HCT116 (cell line): Measurements from ENCODE around the gene LTC4S. TPM values are rescaled to one million over a fixed set of nuclear protein-coding genes. Genes with fewer than 3 reads are reported as not detected.
A peak's percentile ranks its signal among the peaks of the same experiment; 100 is the strongest.

ENCODE experiments used
- ATAC-seq: fragments of 200-7000 bp; cut with Tn5 transposase; 2 replicates; pipeline ENCODE4 v1.9.1; 2020; ENCODE audit warnings: mild to moderate bottlenecking, moderate library complexity
- BruUV-seq: library from RNA; stranded (reverse); fragments of 400-500 nt; replicated peaks from 2 replicates; lab custom pipeline; 2021; lab: Mats Ljungman, UMichigan
- CTCF ChIA-PET: fragments of 300-600 bp; sonication (Branson Sonifier 250); formaldehyde crosslinking; loops from one replicate; lab custom pipeline; 2021; ENCODE audit warnings: antibody characterized with exemption; lab: Charles Lee
- POLR2A ChIA-PET: fragments of 300-600, 350-600 bp; sonication (Branson Sonifier 250); formaldehyde crosslinking; loops from one replicate; lab custom pipeline; 2021; ENCODE audit warnings: antibody characterized with exemption; lab: Charles Lee
- RAD21 ChIA-PET, 2 experiments: fragments of 300-600 bp; sonication (Branson Sonifier 250); formaldehyde crosslinking; loops; one replicate each; lab custom pipeline; 2023; ENCODE audit warnings: low total read pairs in 2 of 2; ENCODE audit not compliant: uncharacterized antibody in 2 of 2, unreplicated experiment in 2 of 2, low non-redundant PET in 1 of 2; lab: Charles Lee
- DNase-seq: peaks from one replicate; pipeline ENCODE4 v3.0.0-alpha.2; 2010; ENCODE audit warnings: low read depth, low spot score
- H2AFZ ChIP-seq: fragments of 200-600 bp; shearing (Covaris generic), sonication (generic); 2 replicates; pipeline ENCODE4 v1.6.1; 2017; ENCODE audit warnings: low read depth, mixed run types, mixed read lengths, antibody characterized with exemption, low read length; ENCODE audit not compliant: poor library complexity, severe bottlenecking
- H3K27ac ChIP-seq: 2 replicates; pipeline ENCODE4 v1.5.1; 2012; ENCODE audit warnings: low read depth, low read length
- H3K27me3 ChIP-seq: fragments of 200-600 bp; sonication (generic); 2 replicates; pipeline ENCODE4 v1.6.1; 2016; ENCODE audit warnings: mixed run types, low read length, mixed read lengths; ENCODE audit not compliant: insufficient read depth
- H3K36me3 ChIP-seq, 2 experiments: fragments of 200-500 bp in 1 of 2; fragments of 200-600 bp in 1 of 2; sonication (Bioruptor generic) in 1 of 2; sonication (generic) in 1 of 2; 2 replicates each; pipeline versions ENCODE4 v1.5.1 to v1.6.1; 2014 to 2016; ENCODE audit warnings: low read length in 2 of 2, inconsistent platforms in 1 of 2, mixed read lengths in 1 of 2, mixed run types in 1 of 2; ENCODE audit not compliant: insufficient read depth in 2 of 2, control insufficient read depth in 1 of 2
- H3K4me1 ChIP-seq, 2 experiments: fragments of 200-600 bp in 1 of 2; sonication (generic) in 1 of 2; 2 replicates each; pipeline versions ENCODE4 v1.5.1 to v1.6.1; 2012 to 2017; ENCODE audit warnings: low read length in 2 of 2, inconsistent platforms in 1 of 2, mild to moderate bottlenecking in 1 of 2, mixed read lengths in 1 of 2, mixed run types in 1 of 2, moderate library complexity in 1 of 2; ENCODE audit not compliant: insufficient read depth in 2 of 2, control insufficient read depth in 1 of 2
- H3K4me2 ChIP-seq: fragments of 200-600 bp; sonication (generic); 2 replicates; pipeline ENCODE4 v1.6.1; 2017; ENCODE audit warnings: mixed run types, low read length, mixed read lengths
- H3K4me3 ChIP-seq, 2 experiments: fragments of 200-600 bp in 1 of 2; sonication (generic) in 1 of 2; replicated peaks in 1 of 2; 2 replicates each; pipeline ENCODE4 v1.5.1; 2011 to 2016; ENCODE audit warnings: low read length in 2 of 2, control low read depth in 1 of 2, low read depth in 1 of 2, mild to moderate bottlenecking in 1 of 2, mixed read lengths in 1 of 2, mixed run types in 1 of 2
- H3K79me2 ChIP-seq: fragments of 200-600 bp; sonication (generic); 2 replicates; pipeline ENCODE4 v1.6.1; 2017; ENCODE audit warnings: mild to moderate bottlenecking, mixed run types, low read length, moderate library complexity, mixed read lengths; ENCODE audit not compliant: insufficient read depth
- H3K9ac ChIP-seq: fragments of 200-600 bp; sonication (generic); 2 replicates; pipeline ENCODE4 v1.6.1; 2016; ENCODE audit warnings: low read length, mixed read lengths
- H3K9me2 ChIP-seq: fragments of 200-600 bp; sonication (generic), shearing (Covaris generic); 2 replicates; pipeline ENCODE4 v1.6.1; 2017; ENCODE audit warnings: mixed run types, mild to moderate bottlenecking, moderate library complexity; ENCODE audit not compliant: insufficient read depth
- H3K9me3 ChIP-seq, 2 experiments: fragments of 200-500 bp in 1 of 2; fragments of 200-600 bp in 1 of 2; sonication (Bioruptor generic) in 1 of 2; sonication (generic) in 1 of 2; 2 replicates each; pipeline ENCODE4 v1.6.1; 2014 to 2017; ENCODE audit warnings: low read length in 2 of 2, mixed read lengths in 2 of 2, inconsistent platforms in 1 of 2, low read depth in 1 of 2, mild to moderate bottlenecking in 1 of 2, mixed run types in 1 of 2, moderate library complexity in 1 of 2; ENCODE audit not compliant: control insufficient read depth in 1 of 2, insufficient read depth in 1 of 2
- H4K20me1 ChIP-seq: fragments of 200-600 bp; sonication (generic), shearing (Covaris generic); 2 replicates; pipeline ENCODE4 v1.6.1; 2017; ENCODE audit warnings: mixed run types, mild to moderate bottlenecking, moderate library complexity; ENCODE audit not compliant: insufficient read depth
- CBX3 ChIP-seq: IDR thresholded peaks from 2 replicates; pipeline ENCODE4 v1.6.1; 2012; ENCODE audit warnings: low read depth
- CEBPB ChIP-seq: IDR thresholded peaks from 2 replicates; pipeline ENCODE4 v1.6.1; 2012; ENCODE audit warnings: low read depth
- CTCF ChIP-seq, 3 experiments: fragments of 200-600 bp in 1 of 3; sonication (generic) in 1 of 3; IDR thresholded peaks in 2 of 3; conservative IDR thresholded peaks in 1 of 3; 2 replicates each; pipeline ENCODE4 v1.5.1; 2012 to 2017; ENCODE audit warnings: low read depth in 2 of 3, low read length in 2 of 3, antibody characterized with exemption in 1 of 3, borderline replicate concordance in 1 of 3, control low read depth in 1 of 3, mild to moderate bottlenecking in 1 of 3, mixed read lengths in 1 of 3, mixed run types in 1 of 3, moderate library complexity in 1 of 3; ENCODE audit not compliant: insufficient read depth in 1 of 3
- ELF1 ChIP-seq: IDR thresholded peaks from 2 replicates; pipeline ENCODE4 v1.6.1; 2012; ENCODE audit warnings: low read depth, borderline replicate concordance
- EZH2 ChIP-seq: fragments of 200-600 bp; sonication (generic); IDR thresholded peaks from 2 replicates; pipeline ENCODE4 v1.6.1; 2017; ENCODE audit warnings: antibody characterized with exemption, mixed run types
- FOSL1 ChIP-seq: IDR thresholded peaks from 2 replicates; pipeline ENCODE4 v1.6.1; 2012; ENCODE audit warnings: low read depth
- JUND ChIP-seq: IDR thresholded peaks from 2 replicates; pipeline ENCODE4 v1.6.1; 2012
- POLR2AphosphoS5 ChIP-seq: IDR thresholded peaks from 2 replicates; pipeline ENCODE4 v1.6.1; 2011; ENCODE audit warnings: mild to moderate bottlenecking, low read depth, low read length, moderate library complexity
- RAD21 ChIP-seq: IDR thresholded peaks from 2 replicates; pipeline ENCODE4 v1.6.1; 2012; ENCODE audit warnings: low read depth, mild to moderate bottlenecking
- SIN3A ChIP-seq: IDR thresholded peaks from 2 replicates; pipeline ENCODE4 v1.6.1; 2012; ENCODE audit warnings: low read depth
- SP1 ChIP-seq: IDR thresholded peaks from 2 replicates; pipeline ENCODE4 v1.6.1; 2012; ENCODE audit warnings: low read depth
- TCF7L2 ChIP-seq: IDR thresholded peaks from 2 replicates; pipeline ENCODE4 v1.7.0; 2011; ENCODE audit warnings: borderline replicate concordance, inconsistent platforms; ENCODE audit not compliant: insufficient read depth, insufficient read length; ENCODE audit errors: extremely low read depth
- YY1 ChIP-seq: IDR thresholded peaks from 2 replicates; pipeline ENCODE4 v1.6.1; 2011; ENCODE audit warnings: low read length, low read depth, moderate library complexity, mild to moderate bottlenecking; ENCODE audit not compliant: insufficient replicate concordance; ENCODE audit errors: extremely low read depth
- ZFX ChIP-seq: fragments of 450-650 bp; IDR thresholded peaks from 2 replicates; pipeline ENCODE4 v1.6.1; 2017
- intact Hi-C: fragments of 100-400 bp; cut with micrococcal nuclease; formaldehyde crosslinking; loops from 2 replicates; pipeline ENCODE4 v1.10.0; 2022
- total RNA-seq: library from RNA; stranded (reverse); gene quantifications from one replicate; pipeline ENCODE4 v1.2.1, GENCODE V29; 2021; ENCODE audit not compliant: unreplicated experiment
- TF ChIP-seq, protein P1 (sequence below): IDR thresholded peaks from 2 replicates; pipeline ENCODE4 v1.6.1; 2012
- TF ChIP-seq, protein P2 (sequence below): IDR thresholded peaks from 2 replicates; pipeline ENCODE4 v1.6.1; 2012
- TF ChIP-seq, protein P3 (sequence below): IDR thresholded peaks from 2 replicates; pipeline ENCODE4 v1.6.1; 2012; ENCODE audit warnings: low read depth

The LTC4S gene
- total RNA-seq, 1 experiment from 2014 or later = 5.0 TPM

- ATAC-seq = peak; percentile 67
- BruUV-seq = no TSS peak
- H3K9me2 ChIP-seq = no peaks in the 10 kb centered on the region
- no peaks in the 10 kb centered on the region for H3K9me3 ChIP-seq
- H3K4me1 ChIP-seq = peaks cover 31 to 46% of the 10 kb centered on the region in 2 experiments
- no peak overlapping the region for H2AFZ ChIP-seq
- no peaks in the 10 kb centered on the region for H4K20me1 ChIP-seq
- CTCF ChIA-PET = interaction anchor here (0.8 to 2.7 kb wide), 9 partner anchors 9 to 289 kb away, joined by 3 to 8 read pairs (median 4); partner anchors contain the start of genes SQSTM1 and TBC1D9B
- no peak for TF ChIP-seq YY1
- TF ChIP-seq, protein P1, sequence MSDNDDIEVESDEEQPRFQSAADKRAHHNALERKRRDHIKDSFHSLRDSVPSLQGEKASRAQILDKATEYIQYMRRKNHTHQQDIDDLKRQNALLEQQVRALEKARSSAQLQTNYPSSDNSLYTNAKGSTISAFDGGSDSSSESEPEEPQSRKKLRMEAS = no peak
- no peak for TF ChIP-seq JUND
- TF ChIP-seq CEBPB = no peak
- TF ChIP-seq RAD21 = no peak
- TF ChIP-seq TCF7L2 = no peak
- no peak for TF ChIP-seq CBX3
- peak; percentile 48 for TF ChIP-seq POLR2AphosphoS5
- TF ChIP-seq SIN3A = no peak
- no peak for TF ChIP-seq ZFX
- no peak for TF ChIP-seq EZH2
- TF ChIP-seq CTCF (IDR thresholded peaks at IDR 0.05 in 2 of 3, conservative IDR thresholded peaks at IDR 0.05 in 1 of 3; ENCODE audit: borderline replicate concordance in 1 of 3, insufficient read depth in 1 of 3, low read depth in 2 of 3, low read length in 2 of 3) = peak in 2 of 3 experiments; percentile 77 to 85; a peak in 4 of 6 replicates
- TF ChIP-seq ELF1 = no peak
- TF ChIP-seq, protein P2, sequence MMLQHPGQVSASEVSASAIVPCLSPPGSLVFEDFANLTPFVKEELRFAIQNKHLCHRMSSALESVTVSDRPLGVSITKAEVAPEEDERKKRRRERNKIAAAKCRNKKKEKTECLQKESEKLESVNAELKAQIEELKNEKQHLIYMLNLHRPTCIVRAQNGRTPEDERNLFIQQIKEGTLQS = no peak
- TF ChIP-seq SP1 = no peak
- TF ChIP-seq FOSL1 = no peak
- TF ChIP-seq, protein P3, sequence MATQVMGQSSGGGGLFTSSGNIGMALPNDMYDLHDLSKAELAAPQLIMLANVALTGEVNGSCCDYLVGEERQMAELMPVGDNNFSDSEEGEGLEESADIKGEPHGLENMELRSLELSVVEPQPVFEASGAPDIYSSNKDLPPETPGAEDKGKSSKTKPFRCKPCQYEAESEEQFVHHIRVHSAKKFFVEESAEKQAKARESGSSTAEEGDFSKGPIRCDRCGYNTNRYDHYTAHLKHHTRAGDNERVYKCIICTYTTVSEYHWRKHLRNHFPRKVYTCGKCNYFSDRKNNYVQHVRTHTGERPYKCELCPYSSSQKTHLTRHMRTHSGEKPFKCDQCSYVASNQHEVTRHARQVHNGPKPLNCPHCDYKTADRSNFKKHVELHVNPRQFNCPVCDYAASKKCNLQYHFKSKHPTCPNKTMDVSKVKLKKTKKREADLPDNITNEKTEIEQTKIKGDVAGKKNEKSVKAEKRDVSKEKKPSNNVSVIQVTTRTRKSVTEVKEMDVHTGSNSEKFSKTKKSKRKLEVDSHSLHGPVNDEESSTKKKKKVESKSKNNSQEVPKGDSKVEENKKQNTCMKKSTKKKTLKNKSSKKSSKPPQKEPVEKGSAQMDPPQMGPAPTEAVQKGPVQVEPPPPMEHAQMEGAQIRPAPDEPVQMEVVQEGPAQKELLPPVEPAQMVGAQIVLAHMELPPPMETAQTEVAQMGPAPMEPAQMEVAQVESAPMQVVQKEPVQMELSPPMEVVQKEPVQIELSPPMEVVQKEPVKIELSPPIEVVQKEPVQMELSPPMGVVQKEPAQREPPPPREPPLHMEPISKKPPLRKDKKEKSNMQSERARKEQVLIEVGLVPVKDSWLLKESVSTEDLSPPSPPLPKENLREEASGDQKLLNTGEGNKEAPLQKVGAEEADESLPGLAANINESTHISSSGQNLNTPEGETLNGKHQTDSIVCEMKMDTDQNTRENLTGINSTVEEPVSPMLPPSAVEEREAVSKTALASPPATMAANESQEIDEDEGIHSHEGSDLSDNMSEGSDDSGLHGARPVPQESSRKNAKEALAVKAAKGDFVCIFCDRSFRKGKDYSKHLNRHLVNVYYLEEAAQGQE = no peak
- POLR2A ChIA-PET = interaction anchor here (1.1 to 1.2 kb wide), 2 partner anchors 19 to 178 kb away, joined by 4 read pairs; partner anchors contain the start of genes HNRNPH1 and SQSTM1
- H3K4me3 ChIP-seq = no peak overlapping the region
- RAD21 ChIA-PET = interaction anchor here in 1 of 2 experiments (0.5 kb wide), 1 partner anchor 16 kb away, joined by 3 read pairs; no protein-coding TSS in a partner anchor
- DNase-seq = no peak
- peaks cover 41% of the 10 kb centered on the region for H3K79me2 ChIP-seq
- intact Hi-C loops = loop anchor here (2.0 to 5.0 kb wide), 3 partner anchors 57 to 291 kb away; partner anchors contain the start of genes MRNIP and TBC1D9B
- peaks cover 5 to 20% of the 10 kb centered on the region in 2 experiments; a peak in 1 of 4 replicates for H3K36me3 ChIP-seq
- H3K27ac ChIP-seq = peak overlapping the region; percentile 28; the same call in 1 of the 2 replicates
- no peak overlapping the region for H3K9ac ChIP-seq
- H3K27me3 ChIP-seq = no peaks in the 10 kb centered on the region
- H3K4me2 ChIP-seq = no peak overlapping the region
Observed at GRCh38 chr5:179801304-179802206, 7.8 kb downstream of the LTC4S start.
